ENCODE data around the gene AXIN2.

- TF ChIP-seq CTCF (IDR thresholded peaks at IDR 0.05): no peak
- no peak for TF ChIP-seq POLR2A (IDR thresholded peaks at IDR 0.05)
These were observed 3.3 kb upstream of the AXIN2 start for GRCh38 chr17:65564793-65565192.

Measured in tibial nerve (tissue), 3 donors.